DOHH2 (cell line): ENCODE measurements around the gene KAZALD1.

ENCODE experiments used
- EZH2phosphoT487 ChIP-seq: fragments of 200-600 bp; sonication (generic); IDR thresholded peaks from 2 replicates; pipeline ENCODE4 v1.6.1; 2017; ENCODE audit warnings: borderline replicate concordance, mild to moderate bottlenecking, antibody characterized with exemption, low read length, moderate library complexity, mixed read lengths
- TF ChIP-seq, protein P1 (sequence below): fragments of 200-600 bp; sonication (generic); IDR thresholded peaks from one replicate; pipeline ENCODE4 v1.5.1; 2014; ENCODE audit warnings: antibody characterized with exemption, mild to moderate bottlenecking, low read depth, low read length; ENCODE audit not compliant: poor library complexity, severe bottlenecking

DNA sequence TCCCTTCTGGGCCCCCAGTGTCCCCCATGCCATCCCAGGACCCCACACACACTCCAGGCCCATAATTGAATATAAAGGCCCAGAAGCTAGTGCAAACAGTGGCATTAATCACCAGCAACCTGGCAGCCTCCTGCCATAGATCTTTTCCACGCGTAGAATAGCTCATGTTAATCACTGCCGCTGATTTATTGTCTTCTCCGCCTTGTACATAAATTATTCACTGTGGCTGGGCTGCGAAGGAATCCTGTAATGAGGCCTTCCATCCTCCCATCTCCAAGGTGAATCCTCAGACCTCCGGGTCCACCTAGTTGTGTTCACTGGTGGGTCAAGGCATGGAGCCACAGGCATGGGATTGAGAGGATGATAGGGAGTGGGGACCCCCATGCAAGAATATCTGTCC, 33.2 kb downstream of the KAZALD1 start:
- TF ChIP-seq, protein P1, sequence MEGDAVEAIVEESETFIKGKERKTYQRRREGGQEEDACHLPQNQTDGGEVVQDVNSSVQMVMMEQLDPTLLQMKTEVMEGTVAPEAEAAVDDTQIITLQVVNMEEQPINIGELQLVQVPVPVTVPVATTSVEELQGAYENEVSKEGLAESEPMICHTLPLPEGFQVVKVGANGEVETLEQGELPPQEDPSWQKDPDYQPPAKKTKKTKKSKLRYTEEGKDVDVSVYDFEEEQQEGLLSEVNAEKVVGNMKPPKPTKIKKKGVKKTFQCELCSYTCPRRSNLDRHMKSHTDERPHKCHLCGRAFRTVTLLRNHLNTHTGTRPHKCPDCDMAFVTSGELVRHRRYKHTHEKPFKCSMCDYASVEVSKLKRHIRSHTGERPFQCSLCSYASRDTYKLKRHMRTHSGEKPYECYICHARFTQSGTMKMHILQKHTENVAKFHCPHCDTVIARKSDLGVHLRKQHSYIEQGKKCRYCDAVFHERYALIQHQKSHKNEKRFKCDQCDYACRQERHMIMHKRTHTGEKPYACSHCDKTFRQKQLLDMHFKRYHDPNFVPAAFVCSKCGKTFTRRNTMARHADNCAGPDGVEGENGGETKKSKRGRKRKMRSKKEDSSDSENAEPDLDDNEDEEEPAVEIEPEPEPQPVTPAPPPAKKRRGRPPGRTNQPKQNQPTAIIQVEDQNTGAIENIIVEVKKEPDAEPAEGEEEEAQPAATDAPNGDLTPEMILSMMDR, result no peak
- TF ChIP-seq EZH2phosphoT487, result no peak
